ENCODE measurements around the gene PLEKHH2.

Gene PLEKHH2

DNA sequence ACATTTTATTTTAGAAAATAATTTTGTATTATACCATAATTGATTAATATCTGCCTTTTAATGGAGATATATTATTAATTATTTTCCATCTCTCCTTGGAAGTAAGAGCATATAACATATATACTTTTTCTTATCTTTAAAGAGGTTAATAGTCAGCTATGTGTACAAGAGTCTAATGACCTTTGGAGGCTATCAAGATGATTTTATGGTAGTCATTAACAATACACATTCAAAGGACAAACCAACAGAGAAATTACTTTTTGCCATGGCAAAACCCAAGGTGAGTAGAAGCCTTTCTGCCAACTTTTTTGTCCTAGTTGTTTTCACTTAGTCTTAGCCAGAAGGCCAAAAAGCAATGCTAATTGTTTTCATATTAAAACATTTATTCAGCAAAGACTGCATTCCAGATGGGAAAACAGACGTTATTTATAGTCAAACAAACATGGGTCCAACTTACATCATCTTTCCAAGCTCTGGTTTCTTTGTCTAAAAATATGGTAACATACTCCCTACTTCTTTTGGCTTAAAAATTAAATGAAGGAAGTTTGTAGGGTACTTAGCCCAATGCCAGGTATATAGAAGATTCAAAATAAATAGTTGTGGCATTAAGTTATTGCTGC lies 127.1 kb downstream of the PLEKHH2 start:
- DNase-seq, result no peak

DNA sequence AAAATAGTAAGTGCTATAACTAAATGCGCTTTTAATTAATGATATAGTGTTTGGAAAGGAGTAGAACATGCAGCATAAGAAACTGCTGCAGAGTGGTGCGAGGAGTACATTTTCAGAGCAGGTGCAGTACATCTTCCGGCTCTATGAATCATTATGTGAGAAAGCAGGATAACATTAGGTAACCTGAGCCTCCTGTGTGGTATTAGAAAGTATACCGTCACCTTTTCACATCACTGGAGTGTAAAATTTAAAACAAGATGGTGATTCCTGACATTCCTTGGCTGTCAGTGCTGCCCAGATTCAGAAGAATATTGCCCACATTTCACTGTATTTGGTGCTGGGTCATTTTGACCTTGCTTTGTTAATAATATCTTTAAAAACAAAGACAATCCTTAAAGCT lies 128.9 kb downstream of the PLEKHH2 start:
- DNase-seq, result no peak

- peak; percentile 80 for DNase-seq
These were observed 137.0 kb downstream of the PLEKHH2 start, which contains the start of gene DYNC2LI1 for GRCh38 chr2:43773876-43774613. Gene DYNC2LI1, plus strand, starts transcription at chr2:43774039. Its CDS starts 100 bp downstream, at chr2:43774139.

- no peak for DNase-seq
These were observed 137.6 kb downstream of the PLEKHH2 start for GRCh38 chr2:43774617-43775016.

- DNase-seq, result no peak
These were observed 139.3 kb downstream of the PLEKHH2 start for GRCh38 chr2:43776324-43776723.

- no peak for DNase-seq
These were observed 140.4 kb downstream of the PLEKHH2 start for GRCh38 chr2:43777306-43777926.

DNA sequence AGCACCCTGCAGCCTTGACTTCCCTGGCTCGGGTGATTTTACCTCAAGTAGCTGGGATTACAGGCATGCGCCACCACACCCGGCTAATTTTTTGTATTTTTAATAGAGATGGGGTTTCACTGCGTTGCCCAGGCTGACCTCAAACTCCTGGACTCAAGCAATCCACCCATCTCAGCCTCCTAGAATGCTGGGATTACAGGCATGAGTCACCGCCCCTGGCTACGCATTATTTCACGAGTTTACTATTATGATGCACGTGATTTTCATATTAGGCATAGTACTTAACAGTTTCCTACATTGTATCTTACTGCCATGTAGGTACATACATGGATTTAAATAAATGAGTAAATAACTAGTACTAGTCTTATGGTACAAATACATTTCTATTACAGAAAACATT lies 141.2 kb downstream of the PLEKHH2 start:
- no peak for DNase-seq

DNA sequence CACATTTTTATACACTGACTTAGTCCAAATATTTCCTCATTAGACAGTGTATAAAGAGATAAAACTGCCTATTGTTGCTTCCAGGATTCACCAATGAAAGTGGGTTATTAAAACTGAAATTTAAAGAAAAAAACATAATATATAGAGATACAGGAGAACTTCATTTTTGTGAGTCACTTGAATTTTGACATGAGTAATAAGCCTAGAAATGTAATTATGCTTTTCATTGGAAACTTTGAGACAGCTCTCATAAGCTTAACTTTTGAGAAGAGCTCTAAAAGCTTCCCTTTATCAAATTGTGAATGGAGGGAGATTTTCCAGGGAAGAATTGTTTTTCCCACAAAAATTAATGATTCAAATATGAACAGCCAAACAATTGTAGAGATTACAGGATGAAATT lies 150.8 kb downstream of the PLEKHH2 start:
- no peak for DNase-seq

- DNase-seq, result no peak
These were observed 151.6 kb downstream of the PLEKHH2 start for GRCh38 chr2:43788646-43789045.

DNA sequence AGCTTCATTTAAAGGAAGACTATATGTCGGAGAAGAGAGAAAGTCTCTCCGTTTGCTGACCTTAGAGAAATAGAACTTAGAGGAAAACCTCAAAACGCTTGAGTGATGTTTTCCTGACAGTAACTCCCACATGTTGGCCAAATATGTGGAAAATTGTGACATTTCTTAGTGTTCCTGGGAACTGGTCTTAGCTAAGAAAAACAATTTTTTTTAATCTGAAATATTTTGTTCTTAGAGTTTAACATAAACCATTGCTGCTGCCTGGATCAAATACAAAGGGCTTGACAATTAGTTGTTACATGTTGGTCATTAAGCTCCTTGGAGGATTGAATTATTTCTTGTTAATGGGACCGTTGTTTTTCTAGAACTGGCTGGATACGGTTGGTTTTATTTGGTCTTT lies 153.1 kb downstream of the PLEKHH2 start:
- DNase-seq, result no peak

DNA sequence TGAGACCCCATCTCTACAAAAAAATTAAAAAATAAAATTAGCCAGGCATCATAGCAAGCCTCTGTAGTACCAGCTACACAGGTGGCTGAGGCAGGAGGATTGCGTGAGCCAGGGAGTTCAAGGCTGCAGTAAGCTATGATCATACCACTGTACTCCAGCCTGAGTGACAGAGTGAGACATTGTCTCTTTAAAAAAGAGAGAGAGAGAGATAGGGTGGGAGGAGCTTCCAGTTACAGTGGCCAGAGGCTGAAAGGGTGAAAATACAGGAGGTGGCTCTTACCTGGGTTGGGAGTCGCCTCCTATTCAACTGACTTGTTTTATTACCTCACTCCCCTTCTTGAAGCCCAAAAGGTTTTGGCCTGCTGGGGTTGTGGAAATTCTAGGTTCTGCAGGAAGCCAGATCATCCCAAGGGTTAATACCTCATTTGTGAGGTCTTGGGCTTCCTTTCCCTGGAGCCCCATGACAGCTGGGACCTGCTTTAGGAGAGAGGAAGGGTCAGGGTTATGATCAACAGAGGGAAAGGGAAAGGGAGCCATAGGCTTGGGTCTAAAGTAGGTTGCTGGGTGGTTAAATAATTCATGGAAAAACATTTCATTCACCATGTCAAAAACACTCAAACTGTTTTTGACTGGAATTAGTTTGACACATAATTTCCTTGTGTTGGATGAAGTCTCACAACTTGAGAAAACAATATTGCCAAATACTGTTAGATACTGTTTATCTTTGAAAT lies 154.1 kb downstream of the PLEKHH2 start:
- no peak for DNase-seq

DNA sequence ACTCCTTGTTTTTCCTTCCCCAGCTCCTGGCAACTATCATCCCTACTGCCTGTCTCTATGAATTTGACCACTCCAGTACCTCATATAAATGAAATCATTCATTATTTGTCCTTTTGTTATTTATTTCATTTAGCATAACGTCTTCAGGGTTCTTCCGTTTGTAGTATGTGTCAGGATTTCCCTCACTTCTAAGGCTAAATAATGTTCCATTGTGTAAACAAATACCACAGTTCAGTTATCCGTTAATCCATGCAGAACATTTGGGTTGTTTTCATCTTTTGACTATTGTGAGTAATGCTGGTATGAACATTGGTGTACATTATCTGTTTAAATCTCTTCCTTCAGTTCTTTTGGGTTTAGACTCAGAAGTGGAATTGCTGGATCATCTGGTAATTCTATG lies 155.6 kb downstream of the PLEKHH2 start:
- DNase-seq, result no peak

- DNase-seq, result no peak
These were observed 157.9 kb downstream of the PLEKHH2 start for GRCh38 chr2:43794956-43795355.

- DNase-seq, result no peak
These were observed 159.1 kb downstream of the PLEKHH2 start for GRCh38 chr2:43796206-43796605.

DNA sequence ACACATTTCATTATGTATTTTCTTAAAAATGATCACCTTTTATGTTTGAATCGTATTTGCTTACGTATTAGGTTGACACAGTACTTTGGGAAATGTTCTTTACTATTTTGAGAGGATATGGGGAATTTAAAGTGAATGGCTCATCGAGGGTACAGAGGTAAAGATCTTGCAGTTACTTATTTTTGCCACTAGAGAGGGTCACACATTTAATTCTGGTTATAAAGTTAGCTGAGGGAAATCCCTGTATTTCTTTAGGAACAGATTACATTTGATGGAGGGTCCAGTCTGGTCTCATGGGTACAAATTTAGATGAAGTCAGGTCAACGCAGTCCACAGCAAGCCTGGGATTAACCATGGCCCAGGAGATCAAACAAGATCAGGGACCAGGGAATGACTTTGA lies 161.2 kb downstream of the PLEKHH2 start:
- no peak for DNase-seq

- no peak for DNase-seq
These were observed 163.8 kb downstream of the PLEKHH2 start for GRCh38 chr2:43800894-43801293.

- DNase-seq, result no peak
These were observed 165.1 kb downstream of the PLEKHH2 start for GRCh38 chr2:43802135-43802534.

DNA sequence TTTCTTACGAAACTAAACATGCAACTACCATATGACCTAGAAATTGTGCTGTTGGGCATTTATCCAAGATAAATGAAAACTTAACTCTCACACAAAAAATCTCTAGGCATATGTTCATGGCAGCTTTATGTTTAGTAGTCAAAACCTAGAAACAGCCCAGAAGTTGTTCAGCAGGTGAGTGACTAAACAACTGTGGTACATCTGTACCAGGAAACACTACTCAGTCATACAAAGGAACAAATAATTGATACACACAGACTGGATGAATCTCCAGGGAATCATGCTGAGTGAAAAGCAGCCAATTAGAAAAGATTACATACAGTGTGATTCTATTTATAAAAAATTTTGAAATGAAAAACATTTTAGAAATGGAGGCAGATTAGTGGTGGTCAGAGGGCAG lies 166.1 kb downstream of the PLEKHH2 start:
- DNase-seq, result no peak

- DNase-seq, result no peak
These were observed 169.6 kb downstream of the PLEKHH2 start for GRCh38 chr2:43806719-43807031.

GRCh38 chr2:43810452-43810851 lies 173.4 kb downstream of the PLEKHH2 start:
- no peak for DNase-seq

DNA sequence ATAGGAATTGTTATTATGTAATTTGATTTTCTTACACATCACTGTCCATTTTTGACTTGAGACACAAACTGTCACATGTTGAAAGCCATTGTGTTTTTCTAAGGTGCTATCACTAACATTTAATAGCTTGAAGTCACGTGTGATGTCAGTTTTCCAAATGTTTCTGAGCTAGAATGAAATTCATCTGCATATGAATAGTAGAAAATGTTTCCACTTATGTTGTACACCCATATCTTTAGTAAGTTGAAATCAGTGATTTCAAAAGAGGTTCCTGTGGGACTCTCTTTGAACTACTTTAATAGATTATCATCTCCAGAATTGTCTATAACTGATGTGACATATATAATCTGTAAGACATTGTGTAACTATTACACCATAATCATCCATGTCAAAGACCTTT lies 173.8 kb downstream of the PLEKHH2 start:
- no peak for DNase-seq

- DNase-seq, result no peak
These were observed 174.9 kb downstream of the PLEKHH2 start for GRCh38 chr2:43812006-43812405.

DNA sequence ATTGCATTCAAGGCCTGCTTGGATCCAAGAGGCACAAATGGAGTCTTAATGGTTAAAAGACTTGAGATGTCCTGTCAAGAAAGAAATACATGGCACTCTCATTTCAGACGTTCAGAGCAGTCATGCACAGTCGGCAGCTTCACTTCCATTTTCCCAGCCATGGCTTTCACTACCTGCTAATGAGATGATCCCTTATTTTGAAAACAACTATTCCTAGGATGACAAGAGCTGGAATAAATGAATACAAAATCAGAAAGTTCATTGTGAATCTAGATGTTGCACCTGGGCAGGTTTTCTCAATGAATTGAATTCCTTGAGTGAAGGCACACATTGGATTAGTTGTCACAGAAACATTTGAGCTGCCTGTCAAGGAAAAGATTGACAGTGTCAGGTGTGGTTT lies 175.9 kb downstream of the PLEKHH2 start:
- no peak for DNase-seq

- no peak for DNase-seq
These were observed 177.7 kb downstream of the PLEKHH2 start for GRCh38 chr2:43814711-43815110.

Data from CD4-positive, alpha-beta T cell treated with Interleukin-17A for 4 hours (primary cell).